GM23338 (cell line): Measurements from ENCODE around the gene MRNIP. TPM values are rescaled to one million over a fixed set of nuclear protein-coding genes. Genes with fewer than 3 reads are reported as not detected.

ENCODE experiments used
- ATAC-seq: fragments of 200-7000 bp; cut with Tn5 transposase; 3 replicates; pipeline ENCODE4 v1.9.1; 2020
- DNase-seq: peaks from one replicate; pipeline ENCODE4 v3.0.0-alpha.2; 2015; ENCODE audit warnings: low spot score
- H2AFZ ChIP-seq: fragments of 200-600 bp; sonication (generic); 2 replicates; pipeline ENCODE4 v1.8.0; 2016; ENCODE audit warnings: antibody characterized with exemption, mild to moderate bottlenecking, moderate library complexity
- H3F3A ChIP-seq: fragments of 200-600 bp; sonication (generic); replicated peaks from 2 replicates; pipeline ENCODE4 v1.8.0; 2017; ENCODE audit warnings: antibody characterized with exemption, mixed run types, low read depth
- H3K27ac ChIP-seq: fragments of 200-600 bp; sonication (generic); 2 replicates; pipeline ENCODE4 v1.6.1; 2016; ENCODE audit warnings: low read depth
- H3K27me3 ChIP-seq: fragments of 200-600 bp; sonication (generic); 2 replicates; pipeline ENCODE4 v1.8.0; 2016; ENCODE audit warnings: mild to moderate bottlenecking, mixed run types, moderate library complexity; ENCODE audit not compliant: insufficient read depth
- H3K36me3 ChIP-seq: fragments of 200-600 bp; sonication (generic); 2 replicates; pipeline ENCODE4 v1.8.0; 2016; ENCODE audit warnings: mild to moderate bottlenecking; ENCODE audit not compliant: insufficient read depth
- H3K4me1 ChIP-seq: fragments of 200-600 bp; sonication (generic); 2 replicates; pipeline ENCODE4 v1.8.0; 2016; ENCODE audit warnings: mild to moderate bottlenecking, moderate library complexity; ENCODE audit not compliant: insufficient read depth
- H3K4me2 ChIP-seq: fragments of 200-600 bp; sonication (generic); 2 replicates; pipeline ENCODE4 v1.7.1; 2017; ENCODE audit warnings: mixed run types
- H3K4me3 ChIP-seq: fragments of 200-600 bp; sonication (generic); 2 replicates; pipeline ENCODE4 v1.6.1; 2016; ENCODE audit warnings: mixed run types
- H3K79me2 ChIP-seq: fragments of 200-600 bp; sonication (generic); replicated peaks from 2 replicates; pipeline ENCODE4 v1.8.0; 2017; ENCODE audit warnings: mild to moderate bottlenecking; ENCODE audit not compliant: insufficient read depth
- H3K9me2 ChIP-seq: fragments of 200-600 bp; sonication (generic); 2 replicates; pipeline ENCODE4 v1.8.0; 2017; ENCODE audit not compliant: insufficient read depth
- H4K20me1 ChIP-seq: fragments of 200-600 bp; sonication (generic); replicated peaks from 2 replicates; pipeline ENCODE4 v1.8.0; 2017; ENCODE audit warnings: mild to moderate bottlenecking; ENCODE audit not compliant: insufficient read depth
- H3K27ac Mint-ChIP-seq: 2 replicates; pipeline ENCODE4 v1.8.0; 2020; ENCODE audit warnings: inconsistent platforms, mild to moderate bottlenecking, moderate library complexity, mixed read lengths
- H3K27me3 Mint-ChIP-seq: 3 replicates; pipeline ENCODE4 v1.8.0; 2022; ENCODE audit warnings: low read depth, mild to moderate bottlenecking, moderate library complexity, mixed read lengths, inconsistent platforms; ENCODE audit not compliant: insufficient read depth, poor library complexity
- H3K36me3 Mint-ChIP-seq: 3 replicates; pipeline ENCODE4 v1.8.0; 2021; ENCODE audit warnings: low read depth, mild to moderate bottlenecking, inconsistent platforms, moderate library complexity, mixed read lengths
- H3K4me1 Mint-ChIP-seq: 3 replicates; pipeline ENCODE4 v1.8.0; 2020; ENCODE audit warnings: mild to moderate bottlenecking, inconsistent platforms, mixed read lengths
- H3K4me3 Mint-ChIP-seq: 3 replicates; pipeline ENCODE4 v1.8.0; 2021; ENCODE audit warnings: moderate library complexity, mild to moderate bottlenecking, inconsistent platforms, mixed read lengths
- H3K9me3 Mint-ChIP-seq: 3 replicates; pipeline ENCODE4 v1.8.0; 2020; ENCODE audit warnings: moderate library complexity, mild to moderate bottlenecking, inconsistent platforms, mixed read lengths
- CREB1 ChIP-seq: fragments of 250-450 bp; sonication (Bioruptor Pico); IDR thresholded peaks from 2 replicates; pipeline ENCODE4 v1.5.0; 2020; ENCODE audit warnings: low read depth, mild to moderate bottlenecking, moderate library complexity
- ETS1 ChIP-seq: IDR thresholded peaks from 2 replicates; pipeline ENCODE4 v1.6.1; 2016; ENCODE audit warnings: antibody characterized with exemption
- EZH2 ChIP-seq: fragments of 200-600 bp; sonication (generic); IDR thresholded peaks from one replicate; pipeline ENCODE4 v1.8.0; 2017; ENCODE audit warnings: antibody characterized with exemption, mild to moderate bottlenecking, low read depth; ENCODE audit not compliant: unreplicated experiment
- EZH2phosphoT487 ChIP-seq: fragments of 200-600 bp; sonication (generic); IDR thresholded peaks from one replicate; pipeline ENCODE4 v1.8.1; 2018; ENCODE audit warnings: antibody characterized with exemption; ENCODE audit not compliant: unreplicated experiment
- JUNB ChIP-seq: IDR thresholded peaks from one replicate; pipeline ENCODE4 v1.6.1; 2016; ENCODE audit warnings: antibody characterized with exemption; ENCODE audit not compliant: unreplicated experiment
- NANOG ChIP-seq: IDR thresholded peaks from 2 replicates; pipeline ENCODE4 v1.6.1; 2016; ENCODE audit warnings: antibody characterized with exemption, borderline replicate concordance
- POLR2AphosphoS5 ChIP-seq: IDR thresholded peaks from 2 replicates; pipeline ENCODE4 v1.6.1; 2016; ENCODE audit warnings: antibody characterized with exemption, low read depth
- STAT1 ChIP-seq: IDR thresholded peaks from one replicate; pipeline ENCODE4 v1.6.1; 2016; ENCODE audit warnings: antibody characterized with exemption; ENCODE audit not compliant: unreplicated experiment
- ZNF114 ChIP-seq: fragments of 250-450 bp; sonication (Bioruptor Pico); IDR thresholded peaks from 2 replicates; pipeline ENCODE4 v1.5.0; 2020; ENCODE audit warnings: mild to moderate bottlenecking, moderate library complexity
- ZNF331 ChIP-seq: fragments of 250-450 bp; sonication (Bioruptor Pico); IDR thresholded peaks from 2 replicates; pipeline ENCODE4 v1.5.0; 2020; ENCODE audit warnings: low read depth, mild to moderate bottlenecking, moderate library complexity
- polyA plus RNA-seq: library from polyadenylated mRNA; unstranded; fragments of >200 nt; fragmentation: Nextera tagmentation; extraction: Ambion mirVana; gene quantifications from 2 replicates; pipeline ENCODE4 v1.2.1, GENCODE V29; 2016
- total RNA-seq: library from RNA; depleted of rRNA; stranded (reverse); fragments of >200 nt; shearing (Covaris generic); gene quantifications from 2 replicates; pipeline ENCODE4 v1.2.3, GENCODE V29; 2014
- TF ChIP-seq, protein P1 (sequence below): fragments of 250-450 bp; sonication (Bioruptor Pico); IDR thresholded peaks from 2 replicates; pipeline ENCODE4 v1.5.0; 2020; ENCODE audit warnings: mild to moderate bottlenecking, moderate library complexity
- TF ChIP-seq, protein P2 (sequence below), 2 experiments: fragments of 200-600 bp in 1 of 2; sonication (generic) in 1 of 2; conservative IDR thresholded peaks; 2 replicates each; pipeline versions ENCODE4 v1.5.1 to v1.6.1; 2016 to 2017; ENCODE audit warnings: antibody characterized with exemption in 2 of 2, low read depth in 2 of 2, mild to moderate bottlenecking in 2 of 2, moderate library complexity in 1 of 2

MRNIP gene
- total and polyA plus RNA-seq, 2 experiments from 2014 or later: 18.2 to 34.4 TPM

DNA sequence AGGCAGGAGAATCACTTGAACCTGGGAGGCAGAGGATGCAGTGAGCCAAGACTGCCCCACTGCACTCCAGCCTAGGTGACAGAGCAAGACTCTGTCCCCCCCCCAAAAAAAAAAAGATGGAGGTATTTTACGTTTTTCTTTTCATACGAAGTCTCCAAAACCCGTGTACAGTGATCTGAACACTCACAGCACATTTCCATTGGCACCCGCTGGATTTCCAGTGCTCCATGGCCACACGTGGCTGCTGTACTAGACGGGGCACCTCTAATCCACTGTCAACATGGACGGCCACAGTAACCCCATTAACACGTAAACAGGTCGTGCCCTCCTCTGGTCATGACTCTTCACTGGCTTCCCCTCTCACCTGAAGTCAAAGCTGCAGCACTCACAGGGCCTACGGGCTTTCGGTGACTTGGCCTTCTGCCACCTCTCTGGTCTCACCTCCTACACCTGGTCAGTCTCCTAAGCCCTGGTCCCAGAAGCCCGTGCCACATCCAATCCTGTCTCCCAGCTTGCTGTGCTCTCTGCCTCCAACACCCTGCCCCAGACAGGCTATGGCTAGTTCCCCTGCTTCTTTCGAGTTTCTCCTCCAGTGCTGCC is 27.0 kb upstream of the MRNIP start:
- ATAC-seq (no peak), DNase-seq (no peak)
- Histone ChIP-seq H4K20me1 (no peaks in the 10 kb centered on the region), H3F3A (no peaks in the 10 kb centered on the region), H3K36me3 (peaks cover 24% of the 10 kb centered on the region), H3K4me2 (no peak overlapping the region), H3K4me1 (no peaks in the 10 kb centered on the region), H3K9me2 (0 out of 2 replicates have a peak, but pooled peaks cover 2% of the 10 kb centered on the region), H3K79me2 (no peaks in the 10 kb centered on the region), H2AFZ (no peak overlapping the region), H3K27me3 (no peaks in the 10 kb centered on the region), H3K4me3 (no peak overlapping the region), H3K27ac (no peak overlapping the region)
- no peak for TF ChIP-seq JUNB
- no peak for TF ChIP-seq EZH2phosphoT487
- no peak for TF ChIP-seq EZH2
- no peak for TF ChIP-seq STAT1
- Mint-ChIP-seq H3K27me3 (peaks cover 3% of the 10 kb centered on the region), H3K4me1 (no peaks in the 10 kb centered on the region), H3K27ac (no peak overlapping the region), H3K9me3 (peaks cover 39% of the 10 kb centered on the region), H3K4me3 (no peak overlapping the region), H3K36me3 (peaks cover 71% of the 10 kb centered on the region)

GRCh38 chr5:179883163-179883562 is 24.5 kb upstream of the MRNIP start:
- no peak overlapping the region for H3K27ac Mint-ChIP-seq
- no peak overlapping the region for H3K4me3 Mint-ChIP-seq
- no peaks in the 10 kb centered on the region for H3F3A ChIP-seq
- H3K9me3 Mint-ChIP-seq: peaks cover 39% of the 10 kb centered on the region
- DNase-seq (no peak), ATAC-seq (no peak)
- peaks cover 61% of the 10 kb centered on the region for H3K36me3 Mint-ChIP-seq
- H3K4me2 ChIP-seq: no peak overlapping the region
- H3K4me3 ChIP-seq: no peak overlapping the region
- H2AFZ ChIP-seq: no peak overlapping the region
- H3K36me3 ChIP-seq: peaks cover 24% of the 10 kb centered on the region
- no peaks in the 10 kb centered on the region for H4K20me1 ChIP-seq
- H3K4me1 ChIP-seq: no peaks in the 10 kb centered on the region
- no peak overlapping the region for H3K27ac ChIP-seq
- 0 out of 2 replicates have a peak, but pooled peaks cover 2% of the 10 kb centered on the region for H3K9me2 ChIP-seq
- H3K27me3 ChIP-seq: no peaks in the 10 kb centered on the region
- no peaks in the 10 kb centered on the region for H3K4me1 Mint-ChIP-seq
- no peaks in the 10 kb centered on the region for H3K79me2 ChIP-seq
- H3K27me3 Mint-ChIP-seq: peaks cover 4% of the 10 kb centered on the region
- no peak for TF ChIP-seq CREB1 (CRISPR knock-in tag)
- TF ChIP-seq ZNF114 (CRISPR knock-in tag): no peak
- TF ChIP-seq JUNB: no peak
- no peak for TF ChIP-seq EZH2
- no peak for TF ChIP-seq EZH2phosphoT487
- TF ChIP-seq POLR2AphosphoS5: no peak
- no peak for TF ChIP-seq NANOG
- TF ChIP-seq, protein P1, sequence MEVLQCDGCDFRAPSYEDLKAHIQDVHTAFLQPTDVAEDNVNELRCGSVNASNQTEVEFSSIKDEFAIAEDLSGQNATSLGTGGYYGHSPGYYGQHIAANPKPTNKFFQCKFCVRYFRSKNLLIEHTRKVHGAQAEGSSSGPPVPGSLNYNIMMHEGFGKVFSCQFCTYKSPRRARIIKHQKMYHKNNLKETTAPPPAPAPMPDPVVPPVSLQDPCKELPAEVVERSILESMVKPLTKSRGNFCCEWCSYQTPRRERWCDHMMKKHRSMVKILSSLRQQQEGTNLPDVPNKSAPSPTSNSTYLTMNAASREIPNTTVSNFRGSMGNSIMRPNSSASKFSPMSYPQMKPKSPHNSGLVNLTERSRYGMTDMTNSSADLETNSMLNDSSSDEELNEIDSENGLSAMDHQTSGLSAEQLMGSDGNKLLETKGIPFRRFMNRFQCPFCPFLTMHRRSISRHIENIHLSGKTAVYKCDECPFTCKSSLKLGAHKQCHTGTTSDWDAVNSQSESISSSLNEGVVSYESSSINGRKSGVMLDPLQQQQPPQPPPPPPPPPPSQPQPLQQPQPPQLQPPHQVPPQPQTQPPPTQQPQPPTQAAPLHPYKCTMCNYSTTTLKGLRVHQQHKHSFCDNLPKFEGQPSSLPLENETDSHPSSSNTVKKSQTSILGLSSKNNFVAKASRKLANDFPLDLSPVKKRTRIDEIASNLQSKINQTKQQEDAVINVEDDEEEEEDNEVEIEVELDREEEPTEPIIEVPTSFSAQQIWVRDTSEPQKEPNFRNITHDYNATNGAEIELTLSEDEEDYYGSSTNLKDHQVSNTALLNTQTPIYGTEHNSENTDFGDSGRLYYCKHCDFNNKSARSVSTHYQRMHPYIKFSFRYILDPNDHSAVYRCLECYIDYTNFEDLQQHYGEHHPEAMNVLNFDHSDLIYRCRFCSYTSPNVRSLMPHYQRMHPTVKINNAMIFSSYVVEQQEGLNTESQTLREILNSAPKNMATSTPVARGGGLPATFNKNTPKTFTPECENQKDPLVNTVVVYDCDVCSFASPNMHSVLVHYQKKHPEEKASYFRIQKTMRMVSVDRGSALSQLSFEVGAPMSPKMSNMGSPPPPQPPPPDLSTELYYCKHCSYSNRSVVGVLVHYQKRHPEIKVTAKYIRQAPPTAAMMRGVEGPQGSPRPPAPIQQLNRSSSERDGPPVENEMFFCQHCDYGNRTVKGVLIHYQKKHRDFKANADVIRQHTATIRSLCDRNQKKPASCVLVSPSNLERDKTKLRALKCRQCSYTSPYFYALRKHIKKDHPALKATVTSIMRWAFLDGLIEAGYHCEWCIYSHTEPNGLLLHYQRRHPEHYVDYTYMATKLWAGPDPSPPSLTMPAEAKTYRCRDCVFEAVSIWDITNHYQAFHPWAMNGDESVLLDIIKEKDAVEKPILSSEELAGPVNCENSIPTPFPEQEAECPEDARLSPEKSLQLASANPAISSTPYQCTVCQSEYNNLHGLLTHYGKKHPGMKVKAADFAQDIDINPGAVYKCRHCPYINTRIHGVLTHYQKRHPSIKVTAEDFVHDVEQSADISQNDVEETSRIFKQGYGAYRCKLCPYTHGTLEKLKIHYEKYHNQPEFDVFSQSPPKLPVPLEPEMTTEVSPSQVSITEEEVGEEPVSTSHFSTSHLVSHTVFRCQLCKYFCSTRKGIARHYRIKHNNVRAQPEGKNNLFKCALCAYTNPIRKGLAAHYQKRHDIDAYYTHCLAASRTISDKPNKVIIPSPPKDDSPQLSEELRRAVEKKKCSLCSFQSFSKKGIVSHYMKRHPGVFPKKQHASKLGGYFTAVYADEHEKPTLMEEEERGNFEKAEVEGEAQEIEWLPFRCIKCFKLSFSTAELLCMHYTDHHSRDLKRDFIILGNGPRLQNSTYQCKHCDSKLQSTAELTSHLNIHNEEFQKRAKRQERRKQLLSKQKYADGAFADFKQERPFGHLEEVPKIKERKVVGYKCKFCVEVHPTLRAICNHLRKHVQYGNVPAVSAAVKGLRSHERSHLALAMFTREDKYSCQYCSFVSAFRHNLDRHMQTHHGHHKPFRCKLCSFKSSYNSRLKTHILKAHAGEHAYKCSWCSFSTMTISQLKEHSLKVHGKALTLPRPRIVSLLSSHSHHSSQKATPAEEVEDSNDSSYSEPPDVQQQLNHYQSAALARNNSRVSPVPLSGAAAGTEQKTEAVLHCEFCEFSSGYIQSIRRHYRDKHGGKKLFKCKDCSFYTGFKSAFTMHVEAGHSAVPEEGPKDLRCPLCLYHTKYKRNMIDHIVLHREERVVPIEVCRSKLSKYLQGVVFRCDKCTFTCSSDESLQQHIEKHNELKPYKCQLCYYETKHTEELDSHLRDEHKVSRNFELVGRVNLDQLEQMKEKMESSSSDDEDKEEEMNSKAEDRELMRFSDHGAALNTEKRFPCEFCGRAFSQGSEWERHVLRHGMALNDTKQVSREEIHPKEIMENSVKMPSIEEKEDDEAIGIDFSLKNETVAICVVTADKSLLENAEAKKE (CRISPR knock-in tag): no peak
- TF ChIP-seq STAT1: no peak
- TF ChIP-seq, protein P2, sequence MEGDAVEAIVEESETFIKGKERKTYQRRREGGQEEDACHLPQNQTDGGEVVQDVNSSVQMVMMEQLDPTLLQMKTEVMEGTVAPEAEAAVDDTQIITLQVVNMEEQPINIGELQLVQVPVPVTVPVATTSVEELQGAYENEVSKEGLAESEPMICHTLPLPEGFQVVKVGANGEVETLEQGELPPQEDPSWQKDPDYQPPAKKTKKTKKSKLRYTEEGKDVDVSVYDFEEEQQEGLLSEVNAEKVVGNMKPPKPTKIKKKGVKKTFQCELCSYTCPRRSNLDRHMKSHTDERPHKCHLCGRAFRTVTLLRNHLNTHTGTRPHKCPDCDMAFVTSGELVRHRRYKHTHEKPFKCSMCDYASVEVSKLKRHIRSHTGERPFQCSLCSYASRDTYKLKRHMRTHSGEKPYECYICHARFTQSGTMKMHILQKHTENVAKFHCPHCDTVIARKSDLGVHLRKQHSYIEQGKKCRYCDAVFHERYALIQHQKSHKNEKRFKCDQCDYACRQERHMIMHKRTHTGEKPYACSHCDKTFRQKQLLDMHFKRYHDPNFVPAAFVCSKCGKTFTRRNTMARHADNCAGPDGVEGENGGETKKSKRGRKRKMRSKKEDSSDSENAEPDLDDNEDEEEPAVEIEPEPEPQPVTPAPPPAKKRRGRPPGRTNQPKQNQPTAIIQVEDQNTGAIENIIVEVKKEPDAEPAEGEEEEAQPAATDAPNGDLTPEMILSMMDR (conservative IDR thresholded peaks at IDR 0.05; ENCODE audit: low read depth in 2 of 2): no peak
- no peak for TF ChIP-seq ETS1
- TF ChIP-seq ZNF331: no peak
